H1 (cell line): ENCODE measurements around the gene B4GALNT3. TPM values are rescaled to one million over a fixed set of nuclear protein-coding genes. Genes with fewer than 3 reads are reported as not detected.

ENCODE experiments used
- CTCF ChIA-PET: fragments of 300-600 bp; sonication (Branson Sonifier 250); formaldehyde crosslinking; loops from one replicate; lab custom pipeline; 2021; ENCODE audit not compliant: partially characterized antibody; lab: Charles Lee
- POLR2A ChIA-PET: fragments of 300-600 bp; sonication (Branson Sonifier 250); formaldehyde crosslinking; loops from one replicate; lab custom pipeline; 2021; ENCODE audit warnings: inconsistent platforms; ENCODE audit not compliant: partially characterized antibody; lab: Charles Lee
- DNase-seq, 2 experiments: peaks; one replicate each; pipeline versions ENCODE4 v3.0.0 to v3.0.0-alpha.2; 2010 to 2022; ENCODE audit warnings: low spot score in 2 of 2, low read depth in 1 of 2, mixed read lengths in 1 of 2
- FAIRE-seq: peaks from 2 replicates; lab custom pipeline; 2011; peaks lifted over from hg19 to GRCh38; lab: Jason Lieb, UNC
- H2AFZ ChIP-seq: 2 replicates; pipeline ENCODE4 v1.8.1; 2012; ENCODE audit warnings: low read length, inconsistent platforms
- H2AK5ac ChIP-seq: 2 replicates; pipeline ENCODE4 v1.6.1; 2013; ENCODE audit warnings: low read depth, low read length
- H2BK120ac ChIP-seq: replicated peaks from 2 replicates; pipeline ENCODE3; 2013; ENCODE audit warnings: low read depth, low read length, inconsistent platforms
- H2BK12ac ChIP-seq: 2 replicates; pipeline ENCODE4 v1.6.1; 2013; ENCODE audit warnings: low read depth, low read length
- H2BK15ac ChIP-seq: 2 replicates; pipeline ENCODE4 v1.6.1; 2013; ENCODE audit warnings: low read length
- H2BK20ac ChIP-seq: 2 replicates; pipeline ENCODE4 v1.6.1; 2013; ENCODE audit warnings: low read length
- H2BK5ac ChIP-seq: 2 replicates; pipeline ENCODE4 v1.6.1; 2013; ENCODE audit warnings: low read depth, low read length
- H3K14ac ChIP-seq: 2 replicates; pipeline ENCODE4 v1.6.1; 2013; ENCODE audit warnings: inconsistent platforms; ENCODE audit not compliant: insufficient read length
- H3K18ac ChIP-seq: 2 replicates; pipeline ENCODE4 v1.6.1; 2013; ENCODE audit warnings: low read length; ENCODE audit errors: extremely low read depth
- H3K23ac ChIP-seq: 2 replicates; pipeline ENCODE4 v1.6.1; 2013; ENCODE audit warnings: inconsistent platforms; ENCODE audit not compliant: insufficient read length
- H3K23me2 ChIP-seq: 2 replicates; pipeline ENCODE4 v1.6.1; 2013; ENCODE audit warnings: low read depth, low read length
- H3K27ac ChIP-seq: 2 replicates; pipeline ENCODE4 v1.6.1; 2011; ENCODE audit warnings: low read depth, low read length, inconsistent platforms
- H3K27me3 ChIP-seq, 4 experiments: replicated peaks in 1 of 4; 1 replicate in 1 of 4; 2 replicates in 3 of 4; pipeline versions ENCODE4 v1.6.1 to v1.8.1; 2011 to 2013; ENCODE audit warnings: low read length in 3 of 4, mild to moderate bottlenecking in 3 of 4, inconsistent platforms in 2 of 4, mixed read lengths in 2 of 4, moderate library complexity in 1 of 4; ENCODE audit not compliant: control insufficient read depth in 3 of 4, insufficient read depth in 3 of 4; ENCODE audit errors: extremely low read depth in 1 of 4
- H3K36me3 ChIP-seq, 4 experiments: 2 replicates each; pipeline versions ENCODE4 v1.6.1 to v1.8.1; 2011 to 2013; ENCODE audit warnings: mild to moderate bottlenecking in 4 of 4, low read length in 3 of 4, moderate library complexity in 2 of 4, control low read depth in 1 of 4, inconsistent platforms in 1 of 4; ENCODE audit not compliant: insufficient read depth in 4 of 4, control insufficient read depth in 2 of 4
- H3K4ac ChIP-seq: replicated peaks from 2 replicates; pipeline ENCODE3; 2013; ENCODE audit warnings: low read length, low read depth, mixed read lengths, inconsistent platforms; ENCODE audit not compliant: insufficient read length
- H3K4me1 ChIP-seq, 4 experiments: replicated peaks in 1 of 4; 1 replicate in 1 of 4; 2 replicates in 3 of 4; pipeline versions ENCODE4 v1.6.1 to v1.8.1; 2011 to 2013; ENCODE audit warnings: low read length in 3 of 4, inconsistent platforms in 2 of 4, mixed read lengths in 1 of 4; ENCODE audit not compliant: insufficient read depth in 4 of 4, control insufficient read depth in 3 of 4
- H3K4me2 ChIP-seq, 2 experiments: 2 replicates each; pipeline versions ENCODE4 v1.6.1 to v1.8.1; 2011 to 2013; ENCODE audit warnings: low read depth in 2 of 2, low read length in 2 of 2, control low read depth in 1 of 2, inconsistent platforms in 1 of 2, mild to moderate bottlenecking in 1 of 2; ENCODE audit not compliant: insufficient read depth in 1 of 2
- H3K4me3 ChIP-seq, 4 experiments: fragments of 200-600, 300-600 bp in 1 of 4; sonication (generic), shearing (Covaris generic), sonication (Bioruptor Twin) in 1 of 4; 2 replicates each; pipeline versions ENCODE4 v1.5.1 to v1.8.1; 2011 to 2016; ENCODE audit warnings: low read length in 4 of 4, low read depth in 3 of 4, control low read depth in 2 of 4, inconsistent platforms in 2 of 4, mild to moderate bottlenecking in 2 of 4, mixed read lengths in 1 of 4, moderate library complexity in 1 of 4; ENCODE audit not compliant: insufficient read depth in 2 of 4; ENCODE audit errors: extremely low read depth in 1 of 4
- H3K56ac ChIP-seq: replicated peaks from 2 replicates; pipeline ENCODE3; 2013; ENCODE audit warnings: low read depth, mild to moderate bottlenecking, mixed read lengths, low read length, inconsistent platforms; ENCODE audit not compliant: insufficient read length
- H3K79me1 ChIP-seq: 2 replicates; pipeline ENCODE4 v1.6.1; 2013; ENCODE audit warnings: low read depth, low read length, control low read depth
- H3K79me2 ChIP-seq, 2 experiments: 2 replicates each; pipeline versions ENCODE4 v1.6.1 to v1.8.1; 2012 to 2013; ENCODE audit warnings: low read length in 2 of 2, mild to moderate bottlenecking in 2 of 2, inconsistent platforms in 1 of 2; ENCODE audit not compliant: insufficient read depth in 2 of 2, control insufficient read depth in 1 of 2
- H3K9ac ChIP-seq, 4 experiments: replicated peaks in 1 of 4; 1 replicate in 1 of 4; 2 replicates in 3 of 4; pipeline versions ENCODE4 v1.6.1 to v1.8.1; 2011 to 2013; ENCODE audit warnings: low read depth in 3 of 4, low read length in 3 of 4, control low read depth in 2 of 4, mild to moderate bottlenecking in 2 of 4, moderate library complexity in 2 of 4, inconsistent platforms in 1 of 4; ENCODE audit errors: extremely low read depth in 1 of 4
- H3K9me3 ChIP-seq, 2 experiments: 2 replicates each; pipeline versions ENCODE4 v1.6.1 to v1.8.1; 2012 to 2013; ENCODE audit warnings: mild to moderate bottlenecking in 2 of 2, moderate library complexity in 2 of 2, control low read depth in 1 of 2, inconsistent platforms in 1 of 2, low read depth in 1 of 2, low read length in 1 of 2, mixed read lengths in 1 of 2; ENCODE audit not compliant: insufficient read depth in 2 of 2
- H4K20me1 ChIP-seq, 2 experiments: replicated peaks in 1 of 2; 2 replicates each; pipeline versions ENCODE3 to v1.8.1; 2011 to 2013; ENCODE audit warnings: inconsistent platforms in 2 of 2, low read length in 2 of 2, mild to moderate bottlenecking in 1 of 2; ENCODE audit not compliant: insufficient read depth in 2 of 2, control insufficient read depth in 1 of 2
- H4K5ac ChIP-seq: 2 replicates; pipeline ENCODE4 v1.6.1; 2013; ENCODE audit warnings: low read length, low read depth, mixed read lengths, inconsistent platforms; ENCODE audit not compliant: insufficient read length
- H4K8ac ChIP-seq: 2 replicates; pipeline ENCODE4 v1.8.0; 2013; ENCODE audit warnings: mild to moderate bottlenecking, moderate library complexity, low read length, inconsistent platforms; ENCODE audit not compliant: insufficient read depth; ENCODE audit errors: extremely low read depth
- H4K91ac ChIP-seq: replicated peaks from 2 replicates; pipeline ENCODE3; 2013; ENCODE audit warnings: low read length, mixed read lengths, inconsistent platforms; ENCODE audit not compliant: insufficient read length
- CEBPB ChIP-seq: IDR thresholded peaks from 2 replicates; pipeline ENCODE4 v1.6.1; 2012; ENCODE audit warnings: low read depth, low read length
- CHD1 ChIP-seq: IDR thresholded peaks from 2 replicates; pipeline ENCODE4 v1.6.1; 2012; ENCODE audit warnings: low read depth, low read length, improper control_type of control experiment
- CHD2 ChIP-seq: IDR thresholded peaks from 2 replicates; pipeline ENCODE4 v1.6.1; 2012; ENCODE audit warnings: low read length, improper control_type of control experiment
- CREB1 ChIP-seq: IDR thresholded peaks from 2 replicates; pipeline ENCODE4 v1.6.1; 2012; ENCODE audit warnings: inconsistent platforms
- E2F6 ChIP-seq: IDR thresholded peaks from 2 replicates; pipeline ENCODE4 v1.6.1; 2012; ENCODE audit warnings: inconsistent platforms
- FOSL1 ChIP-seq: IDR thresholded peaks from 2 replicates; pipeline ENCODE4 v1.6.1; 2011; ENCODE audit warnings: mild to moderate bottlenecking, low read depth, low read length, moderate library complexity; ENCODE audit not compliant: insufficient read depth
- KDM1A ChIP-seq: fragments of 200-600, 300-600 bp; sonication (generic); IDR thresholded peaks from 2 replicates; pipeline ENCODE4 v1.7.1; 2016; ENCODE audit warnings: mild to moderate bottlenecking, low read length, borderline replicate concordance
- NRF1 ChIP-seq: IDR thresholded peaks from 2 replicates; pipeline ENCODE4 v1.6.1; 2011; ENCODE audit warnings: mild to moderate bottlenecking, low read depth, low read length, improper control_type of control experiment
- PHF8 ChIP-seq: fragments of 200-600 bp; sonication (generic); conservative IDR thresholded peaks from 2 replicates; pipeline ENCODE4 v1.7.1; 2012; ENCODE audit warnings: low read depth, mild to moderate bottlenecking, inconsistent platforms, low read length, moderate library complexity
- SP1 ChIP-seq: IDR thresholded peaks from 2 replicates; pipeline ENCODE4 v1.6.1; 2011; ENCODE audit warnings: low read depth, low read length
- SP2 ChIP-seq: IDR thresholded peaks from 2 replicates; pipeline ENCODE4 v1.6.1; 2012; ENCODE audit warnings: mild to moderate bottlenecking, low read length, inconsistent platforms
- SUZ12 ChIP-seq: fragments of 200-600 bp; sonication (generic); IDR thresholded peaks from 2 replicates; pipeline ENCODE4 v1.6.1; 2012; ENCODE audit warnings: mild to moderate bottlenecking, inconsistent platforms, low read length, moderate library complexity, mixed read lengths
- TAF1 ChIP-seq: IDR thresholded peaks from 2 replicates; pipeline ENCODE4 v1.6.1; 2011; ENCODE audit warnings: mild to moderate bottlenecking, low read depth, low read length
- WGBS, 2 experiments: shearing (Covaris generic) in 1 of 2; methylation state at CpG; one replicate each; pipeline versions ENCODE4 v1.1.6 to v1.1.7; 2013 to 2015; ENCODE audit warnings: low lambda C conversion rate in 2 of 2, mixed read lengths in 2 of 2, inconsistent platforms in 1 of 2, low coverage in 1 of 2, missing lambda C conversion rate in 1 of 2; ENCODE audit not compliant: insufficient replicate concordance in 2 of 2, insufficient coverage in 1 of 2, insufficient read length in 1 of 2; ENCODE audit errors: extremely low coverage in 1 of 2, missing lambda C conversion rate in 1 of 2; 5-methylcytosine and 5-hydroxymethylcytosine counted together
- polyA plus RNA-seq, 7 experiments: library from polyadenylated mRNA; depleted of rRNA in 3 of 7; stranded (reverse) in 5 of 7; unstranded in 2 of 7; fragments of >200 nt in 5 of 7; fragments of 200-250 nt in 2 of 7; gene quantifications; 1 replicate in 5 of 7; 2 replicates in 1 of 7; 4 replicates in 1 of 7; pipeline versions ENCODE4 v1.2.1 to v1.2.3, GENCODE V29; 2011 to 2013; ENCODE audit warnings: missing spikeins in 2 of 7, mixed read lengths in 2 of 7
- total RNA-seq: library from RNA; stranded (reverse); fragmentation: NEBNext Ultra II Directional; extraction: Animal tissue kit (Norgen Biotek cat#: 25700); gene quantifications from 2 replicates; pipeline ENCODE4 v1.2.1, GENCODE V29; 2021

B4GALNT3 gene
- total and polyA plus RNA-seq, 2 of the 8 experiments (the other 6 are each of a cell fraction or from before 2014, with no cell fraction given): 12.5 to 20.3 TPM

GRCh38 chr12:422526-422925 lies 37.2 kb upstream of the B4GALNT3 start:
- H3K9me3 ChIP-seq: no peaks in the 10 kb centered on the region
- no peak overlapping the region for H3K4ac ChIP-seq
- no peak overlapping the region for H2BK5ac ChIP-seq
- H3K18ac ChIP-seq: no peak overlapping the region
- H3K23me2 ChIP-seq: no peaks in the 10 kb centered on the region
- H4K20me1 ChIP-seq: peaks cover 0 to 2% of the 10 kb centered on the region in 2 experiments
- no peak overlapping the region for H3K4me3 ChIP-seq
- 96% methylated on average over 3 of the region's 3 CpGs; no CpG with 5 or more reads in 1 of the 2 experiments for WGBS, 2 experiments
- no peak overlapping the region for H2BK15ac ChIP-seq
- no peaks in the 10 kb centered on the region for H3K79me2 ChIP-seq
- no peaks in the 10 kb centered on the region for H3K79me1 ChIP-seq
- no peak overlapping the region for H3K9ac ChIP-seq
- no peak overlapping the region for H2BK120ac ChIP-seq
- no peak overlapping the region for H3K23ac ChIP-seq
- DNase-seq (no peak), FAIRE-seq (no peak)
- no peak overlapping the region for H4K5ac ChIP-seq
- peaks cover 6 to 48% (median 36%) of the 10 kb centered on the region in 4 experiments for H3K36me3 ChIP-seq
- H2AFZ ChIP-seq: no peak overlapping the region
- no peak overlapping the region for H3K14ac ChIP-seq
- no peak overlapping the region for H2BK12ac ChIP-seq
- H4K8ac ChIP-seq: no peak overlapping the region
- H4K91ac ChIP-seq: no peak overlapping the region
- H3K4me2 ChIP-seq: no peak overlapping the region
- no peak for TF ChIP-seq CHD2
- TF ChIP-seq SP1: no peak
- TF ChIP-seq PHF8: no peak
- TF ChIP-seq SP2: no peak
- no peak for TF ChIP-seq TAF1
- TF ChIP-seq NRF1: no peak
- no peak for TF ChIP-seq SUZ12
- no peak for TF ChIP-seq E2F6
- no peak for TF ChIP-seq KDM1A
- no peak for TF ChIP-seq CREB1
- TF ChIP-seq FOSL1: no peak
- no peak for TF ChIP-seq CHD1
- no peak for TF ChIP-seq CEBPB
- H2AK5ac ChIP-seq: no peak overlapping the region
- ChIA-PET CTCF (interaction anchor here (1.8 kb wide), 1 partner anchor 20 kb away, joined by 3 read pairs; no protein-coding TSS in a partner anchor), POLR2A (no interaction called here)
- H3K27me3 ChIP-seq: no peaks in the 10 kb centered on the region
- no peak overlapping the region for H3K56ac ChIP-seq
- H3K27ac ChIP-seq: no peak overlapping the region
- no peak overlapping the region for H2BK20ac ChIP-seq
- no peaks in the 10 kb centered on the region for H3K4me1 ChIP-seq
